OCI-LY7 (cell line): ENCODE measurements around the gene GRAP2. TPM values are rescaled to one million over a fixed set of nuclear protein-coding genes. Genes with fewer than 3 reads are reported as not detected.

Source experiments
- BruUV-seq: library from RNA; stranded (reverse); fragments of 400-500 nt; replicated peaks from 2 replicates; lab custom pipeline; 2021; lab: Mats Ljungman, UMichigan
- CTCF ChIA-PET: fragments of 300-600 bp; sonication (Branson Sonifier 250); formaldehyde crosslinking; loops from one replicate; lab custom pipeline; 2022; ENCODE audit warnings: antibody characterized with exemption; ENCODE audit not compliant: unreplicated experiment; lab: Charles Lee
- POLR2A ChIA-PET: fragments of 300-600 bp; sonication (Branson Sonifier 250); formaldehyde crosslinking; loops from one replicate; lab custom pipeline; 2022; ENCODE audit warnings: antibody characterized with exemption; lab: Charles Lee
- DNase-seq: peaks from one replicate; pipeline ENCODE4 v3.0.0-alpha.2; 2015; ENCODE audit warnings: low spot score
- H2AFZ ChIP-seq: fragments of 200-600 bp; sonication (generic), shearing (Covaris generic); 2 replicates; pipeline ENCODE4 v1.6.1; 2014; ENCODE audit warnings: mild to moderate bottlenecking, antibody characterized with exemption, low read length, moderate library complexity
- H3K27ac ChIP-seq: fragments of 200-600 bp; sonication (generic); 2 replicates; pipeline ENCODE4 v1.5.1; 2014; ENCODE audit warnings: mixed run types, low read depth, mild to moderate bottlenecking, moderate library complexity, low read length, inconsistent platforms; ENCODE audit not compliant: poor library complexity, severe bottlenecking
- H3K36me3 ChIP-seq: fragments of 200-600 bp; sonication (generic); 2 replicates; pipeline ENCODE4 v1.6.1; 2014; ENCODE audit warnings: mild to moderate bottlenecking, antibody characterized with exemption, low read length, moderate library complexity, mixed read lengths; ENCODE audit not compliant: insufficient read depth
- H3K4me1 ChIP-seq: fragments of 200-600 bp; sonication (generic); 2 replicates; pipeline ENCODE4 v1.5.1; 2014; ENCODE audit warnings: mild to moderate bottlenecking, low read length; ENCODE audit not compliant: insufficient read depth, poor library complexity, severe bottlenecking
- H3K4me2 ChIP-seq: fragments of 200-600 bp; sonication (generic); 2 replicates; pipeline ENCODE4 v1.6.1; 2014; ENCODE audit warnings: mild to moderate bottlenecking, low read length
- H3K4me3 ChIP-seq: fragments of 200-600 bp; sonication (generic); 2 replicates; pipeline ENCODE4 v1.5.1; 2014; ENCODE audit warnings: mild to moderate bottlenecking, low read depth, low read length; ENCODE audit not compliant: poor library complexity, severe bottlenecking
- H3K79me2 ChIP-seq: fragments of 200-600 bp; sonication (generic); 2 replicates; pipeline ENCODE4 v1.6.1; 2016; ENCODE audit warnings: low read depth, mild to moderate bottlenecking, low read length, moderate library complexity, mixed read lengths; ENCODE audit not compliant: insufficient read depth
- H3K9me2 ChIP-seq: fragments of 200-600 bp; sonication (generic); 2 replicates; pipeline ENCODE4 v1.6.1; 2016; ENCODE audit warnings: mild to moderate bottlenecking, low read length, mixed read lengths; ENCODE audit not compliant: insufficient read depth
- H3K9me3 ChIP-seq: fragments of 200-600 bp; sonication (generic); 2 replicates; pipeline ENCODE4 v1.6.1; 2014; ENCODE audit warnings: mild to moderate bottlenecking, mixed run types, low read length, mixed read lengths
- H4K20me1 ChIP-seq: fragments of 200-600 bp; sonication (generic); 2 replicates; pipeline ENCODE4 v1.6.1; 2014; ENCODE audit warnings: mild to moderate bottlenecking, antibody characterized with exemption, low read length, moderate library complexity, mixed read lengths; ENCODE audit not compliant: insufficient read depth
- CTCF ChIP-seq: fragments of 200-600 bp; sonication (generic); conservative IDR thresholded peaks from 2 replicates; pipeline ENCODE4 v1.5.1; 2014; ENCODE audit warnings: mild to moderate bottlenecking, antibody characterized with exemption, low read length, moderate library complexity, mixed read lengths
- EZH2phosphoT487 ChIP-seq: fragments of 200-600 bp; sonication (generic); IDR thresholded peaks from 2 replicates; pipeline ENCODE4 v1.6.1; 2018; ENCODE audit warnings: low read depth, borderline replicate concordance, mild to moderate bottlenecking, mixed run types, antibody characterized with exemption, low read length, moderate library complexity, mixed read lengths
- intact Hi-C: fragments of 100-400 bp; cut with micrococcal nuclease; formaldehyde crosslinking; loops from one replicate; pipeline ENCODE4 v1.10.0; 2022; ENCODE audit not compliant: unreplicated experiment
- total RNA-seq, 2 experiments: library from RNA; depleted of rRNA in 1 of 2; stranded (reverse); fragments of >200 nt in 1 of 2; shearing (Covaris generic) in 1 of 2; gene quantifications; 2 replicates each; pipeline ENCODE4 v1.2.3, GENCODE V29; 2014 to 2022

The GRAP2 gene
- total RNA-seq, 2 experiments from 2014 or later, result not detected

GRCh38 chr22:39935612-39936011 lies 34.7 kb downstream of the GRAP2 start:
- peaks cover 25% of the 10 kb centered on the region for H3K4me1 ChIP-seq

GRCh38 chr22:39936523-39937145 lies 35.8 kb downstream of the GRAP2 start:
- H3K27ac ChIP-seq, result no peak overlapping the region
- no peak overlapping the region for H3K4me2 ChIP-seq
- H4K20me1 ChIP-seq, result no peaks in the 10 kb centered on the region
- H3K36me3 ChIP-seq, result no peaks in the 10 kb centered on the region
- no peaks in the 10 kb centered on the region for H3K79me2 ChIP-seq
- ChIA-PET CTCF (no interaction called here), POLR2A (interaction anchor here (0.5 kb wide), 1 partner anchor 346 kb away, joined by 3 read pairs; no protein-coding TSS in a partner anchor)
- no peaks in the 10 kb centered on the region for H3K9me2 ChIP-seq
- BruUV-seq, result no TSS peak
- no peak for TF ChIP-seq EZH2phosphoT487
- TF ChIP-seq CTCF, result no peak
- no peak overlapping the region for H3K4me3 ChIP-seq
- H3K4me1 ChIP-seq, result peaks cover 33% of the 10 kb centered on the region
- peak overlapping the region; percentile 13; the same call in 1 of the 2 replicates for H2AFZ ChIP-seq
- no peak for DNase-seq
- H3K9me3 ChIP-seq, result no peaks in the 10 kb centered on the region
- intact Hi-C loops, result no loop called here

More at GRCh38 chr22:39935612-39936011, 34.7 kb downstream of the GRAP2 start:
- Histone ChIP-seq H3K27ac (no peak overlapping the region), H3K9me3 (no peaks in the 10 kb centered on the region), H3K4me2 (no peak overlapping the region), H2AFZ (no peak overlapping the region), H3K9me2 (no peaks in the 10 kb centered on the region), H4K20me1 (no peaks in the 10 kb centered on the region), H3K36me3 (no peaks in the 10 kb centered on the region), H3K79me2 (no peaks in the 10 kb centered on the region), H3K4me3 (no peak overlapping the region)
- DNase-seq, result no peak
- BruUV-seq, result no TSS peak
- ChIA-PET POLR2A (no interaction called here), CTCF (no interaction called here)
- TF ChIP-seq CTCF (no peak), EZH2phosphoT487 (no peak)
- intact Hi-C loops, result no loop called here

DNA sequence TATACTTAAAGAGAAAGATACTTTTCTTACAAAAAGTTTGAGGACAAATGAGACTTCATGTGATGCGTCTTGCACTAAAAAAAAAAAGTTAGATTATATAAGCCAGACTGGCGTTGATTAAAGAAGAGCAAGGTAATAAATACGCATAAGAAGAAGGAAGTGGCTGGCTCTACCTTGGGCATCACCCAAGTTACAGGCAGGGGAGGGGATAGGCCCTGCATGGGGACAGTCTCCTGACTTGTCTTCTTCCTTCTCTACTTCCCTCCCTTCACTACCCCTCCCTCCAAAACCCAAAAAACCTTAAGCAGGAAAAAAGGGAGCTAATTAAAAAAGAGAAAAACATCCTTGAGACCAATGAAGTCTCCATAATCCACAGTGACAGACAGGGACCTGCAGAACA lies 37.0 kb downstream of the GRAP2 start:
- ChIA-PET POLR2A (no interaction called here), CTCF (interaction anchor here (1.0 kb wide), 1 partner anchor 17 kb away, joined by 3 read pairs; no protein-coding TSS in a partner anchor)
- no peaks in the 10 kb centered on the region for H3K9me3 ChIP-seq
- H4K20me1 ChIP-seq, result no peaks in the 10 kb centered on the region
- H3K79me2 ChIP-seq, result no peaks in the 10 kb centered on the region
- no TSS peak for BruUV-seq
- H3K4me1 ChIP-seq, result peaks cover 39% of the 10 kb centered on the region
- H3K4me3 ChIP-seq, result no peak overlapping the region
- H3K27ac ChIP-seq, result no peak overlapping the region
- H3K9me2 ChIP-seq, result no peaks in the 10 kb centered on the region
- no peak overlapping the region for H3K4me2 ChIP-seq
- no peak for DNase-seq
- H3K36me3 ChIP-seq, result no peaks in the 10 kb centered on the region
- H2AFZ ChIP-seq, result no peak overlapping the region
- intact Hi-C loops, result no loop called here
- TF ChIP-seq EZH2phosphoT487 (no peak), CTCF (no peak)
